HepG2 (cell line): ENCODE results near the gene RANBP2. TPM values are rescaled to one million over a fixed set of nuclear protein-coding genes. Genes with fewer than 3 reads are reported as not detected.

Source experiments
- AHR ChIP-seq: IDR thresholded peaks from 2 replicates; pipeline ENCODE4 v1.6.1; 2018; ENCODE audit warnings: missing genetic modification reagents, missing compliant biosample characterization
- CCAR2 ChIP-seq: fragments of 200-400 bp; formaldehyde crosslinking; optimal IDR thresholded peaks from 2 replicates; pipeline ENCODE3; 2018; ENCODE audit warnings: low read depth, mild to moderate bottlenecking, low read length, moderate library complexity
- EEA1 ChIP-seq: sonication (generic); formaldehyde crosslinking; IDR thresholded peaks from 2 replicates; pipeline ENCODE4 v1.5.1; 2020; ENCODE audit warnings: mild to moderate bottlenecking, missing genetic modification reagents, borderline replicate concordance
- EP300 ChIP-seq, 3 experiments: sonication (generic) in 1 of 3; formaldehyde crosslinking in 1 of 3; IDR thresholded peaks; 2 replicates each; pipeline versions ENCODE4 v1.5.1 to v1.6.1; 2011 to 2020; ENCODE audit warnings: low read depth in 2 of 3, low read length in 2 of 3, borderline replicate concordance in 1 of 3, improper control_type of control experiment in 1 of 3, mild to moderate bottlenecking in 1 of 3, missing genetic modification reagents in 1 of 3, moderate library complexity in 1 of 3
- HNRNPK ChIP-seq: fragments of 200-400 bp; formaldehyde crosslinking; IDR thresholded peaks from 2 replicates; pipeline ENCODE4 v1.6.1; 2018; ENCODE audit warnings: low read length, low read depth, moderate library complexity, mild to moderate bottlenecking; ENCODE audit not compliant: poor library complexity, severe bottlenecking
- KLF11 ChIP-seq: IDR thresholded peaks from 2 replicates; pipeline ENCODE4 v1.6.1; 2016; ENCODE audit warnings: missing compliant biosample characterization
- LCORL ChIP-seq, 2 experiments: fragments of 450-650 bp in 1 of 2; sonication (generic) in 1 of 2; formaldehyde crosslinking in 1 of 2; IDR thresholded peaks; 2 replicates each; pipeline versions ENCODE4 v1.5.0 to v1.6.1; 2017 to 2020; ENCODE audit warnings: antibody characterized with exemption in 1 of 2, missing genetic modification reagents in 1 of 2
- MBNL3 ChIP-seq: fragments of 250-450 bp; sonication (Bioruptor Pico); conservative IDR thresholded peaks from 2 replicates; pipeline ENCODE4 v1.8.0; 2022; ENCODE audit warnings: mild to moderate bottlenecking, inconsistent platforms
- NCOA2 ChIP-seq: sonication (generic); formaldehyde crosslinking; IDR thresholded peaks from 2 replicates; pipeline ENCODE4 v1.8.0; 2022; ENCODE audit warnings: inconsistent platforms
- SMAD3 ChIP-seq: sonication (generic); formaldehyde crosslinking; IDR thresholded peaks from 2 replicates; pipeline ENCODE4 v1.4.0; 2020; ENCODE audit warnings: missing genetic modification reagents
- SMAD9 ChIP-seq: sonication (generic); formaldehyde crosslinking; IDR thresholded peaks from 2 replicates; pipeline ENCODE4 v1.5.1; 2020; ENCODE audit warnings: mild to moderate bottlenecking, missing genetic modification reagents
- SNAPC2 ChIP-seq: sonication (generic); formaldehyde crosslinking; IDR thresholded peaks from 2 replicates; pipeline ENCODE4 v1.8.1; 2022; ENCODE audit warnings: mild to moderate bottlenecking, missing genetic modification reagents
- SOX5 ChIP-seq: IDR thresholded peaks from 2 replicates; pipeline ENCODE4 v1.6.1; 2016; ENCODE audit warnings: borderline replicate concordance
- SRSF9 ChIP-seq: fragments of 200-400 bp; formaldehyde crosslinking; IDR thresholded peaks from 2 replicates; pipeline ENCODE4 v1.6.1; 2018; ENCODE audit warnings: borderline replicate concordance, mild to moderate bottlenecking, low read depth, low read length; ENCODE audit not compliant: insufficient read depth, poor library complexity, severe bottlenecking
- TFDP2 ChIP-seq: sonication (generic); formaldehyde crosslinking; IDR thresholded peaks from 2 replicates; pipeline ENCODE4 v1.4.0; 2020; ENCODE audit warnings: missing genetic modification reagents
- ZMYM4 ChIP-seq: sonication (generic); formaldehyde crosslinking; IDR thresholded peaks from 2 replicates; pipeline ENCODE4 v1.8.1; 2023; ENCODE audit warnings: mild to moderate bottlenecking, missing genetic modification reagents
- ZNF234 ChIP-seq: sonication (generic); formaldehyde crosslinking; conservative IDR thresholded peaks from 2 replicates; pipeline ENCODE4 v1.5.1; 2020; ENCODE audit warnings: mild to moderate bottlenecking, missing genetic modification reagents
- ZNF292 ChIP-seq: sonication (generic); formaldehyde crosslinking; IDR thresholded peaks from 2 replicates; pipeline ENCODE4 v1.8.1; 2022; ENCODE audit warnings: mild to moderate bottlenecking, low read depth, missing genetic modification reagents, borderline replicate concordance
- ZNF441 ChIP-seq: sonication (generic); formaldehyde crosslinking; IDR thresholded peaks from 2 replicates; pipeline ENCODE4 v1.7.0; 2021; ENCODE audit warnings: missing genetic modification reagents, borderline replicate concordance
- ZNF570 ChIP-seq: sonication (generic); formaldehyde crosslinking; IDR thresholded peaks from 2 replicates; pipeline ENCODE4 v1.4.0; 2020; ENCODE audit warnings: mild to moderate bottlenecking, missing genetic modification reagents, borderline replicate concordance
- ZNF883 ChIP-seq: sonication (generic); formaldehyde crosslinking; IDR thresholded peaks from 2 replicates; pipeline ENCODE4 v1.5.1; 2020; ENCODE audit warnings: mild to moderate bottlenecking, missing genetic modification reagents; ENCODE audit errors: not compliant biosample characterization
- polyA plus RNA-seq, 8 experiments: library from polyadenylated mRNA; depleted of rRNA in 3 of 8; stranded (reverse) in 7 of 8; unstranded in 1 of 8; fragments of >200 nt; fragmentation: Illumina TruSeq in 4 of 8; extraction: Trizol in 4 of 8; gene quantifications; 2 replicates each; pipeline versions ENCODE4 v1.2.1 to v1.2.3, GENCODE V29; 2011 to 2016; ENCODE audit warnings: low read depth in 4 of 8, missing spikeins in 1 of 8, mixed read lengths in 1 of 8; ENCODE audit not compliant: insufficient read depth in 1 of 8
- total RNA-seq, 5 experiments: library from RNA; depleted of rRNA; stranded (reverse); fragments of >200 nt; fragmentation: Illumina TruSeq; extraction: Trizol; gene quantifications; 2 replicates each; pipeline ENCODE4 v1.2.3, GENCODE V29; 2016; ENCODE audit warnings: low read depth in 1 of 5
- TF ChIP-seq, protein P1 (sequence below): sonication (generic); formaldehyde crosslinking; IDR thresholded peaks from 2 replicates; pipeline ENCODE4 v1.8.1; 2022; ENCODE audit warnings: low read depth, mild to moderate bottlenecking, missing genetic modification reagents
- TF ChIP-seq, protein P2 (sequence below): sonication (generic); formaldehyde crosslinking; IDR thresholded peaks from 2 replicates; pipeline ENCODE4 v1.8.0; 2022; ENCODE audit warnings: mild to moderate bottlenecking, missing genetic modification reagents, borderline replicate concordance

The RANBP2 gene
- total and polyA plus RNA-seq, 2 of the 13 experiments (the other 11 are each of a cell fraction or from before 2014, with no cell fraction given) = 12.2 to 87.0 TPM

GRCh38 chr2:108719149-108720044, at the start of gene RANBP2 (continued):
- TF ChIP-seq, protein P1, sequence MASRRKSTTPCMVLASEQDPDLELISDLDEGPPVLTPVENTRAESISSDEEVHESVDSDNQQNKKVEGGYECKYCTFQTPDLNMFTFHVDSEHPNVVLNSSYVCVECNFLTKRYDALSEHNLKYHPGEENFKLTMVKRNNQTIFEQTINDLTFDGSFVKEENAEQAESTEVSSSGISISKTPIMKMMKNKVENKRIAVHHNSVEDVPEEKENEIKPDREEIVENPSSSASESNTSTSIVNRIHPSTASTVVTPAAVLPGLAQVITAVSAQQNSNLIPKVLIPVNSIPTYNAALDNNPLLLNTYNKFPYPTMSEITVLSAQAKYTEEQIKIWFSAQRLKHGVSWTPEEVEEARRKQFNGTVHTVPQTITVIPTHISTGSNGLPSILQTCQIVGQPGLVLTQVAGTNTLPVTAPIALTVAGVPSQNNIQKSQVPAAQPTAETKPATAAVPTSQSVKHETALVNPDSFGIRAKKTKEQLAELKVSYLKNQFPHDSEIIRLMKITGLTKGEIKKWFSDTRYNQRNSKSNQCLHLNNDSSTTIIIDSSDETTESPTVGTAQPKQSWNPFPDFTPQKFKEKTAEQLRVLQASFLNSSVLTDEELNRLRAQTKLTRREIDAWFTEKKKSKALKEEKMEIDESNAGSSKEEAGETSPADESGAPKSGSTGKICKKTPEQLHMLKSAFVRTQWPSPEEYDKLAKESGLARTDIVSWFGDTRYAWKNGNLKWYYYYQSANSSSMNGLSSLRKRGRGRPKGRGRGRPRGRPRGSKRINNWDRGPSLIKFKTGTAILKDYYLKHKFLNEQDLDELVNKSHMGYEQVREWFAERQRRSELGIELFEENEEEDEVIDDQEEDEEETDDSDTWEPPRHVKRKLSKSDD (CRISPR knock-in tag) = peak; percentile 100
- no peak for TF ChIP-seq CCAR2
- TF ChIP-seq KLF11 (CRISPR knock-in tag) = peak; percentile 95
- no peak; the same call in 1 of the 2 replicates for TF ChIP-seq ZNF570 (CRISPR knock-in tag)
- TF ChIP-seq LCORL (IDR thresholded peaks at IDR 0.05) = no peak
- peak; percentile 88 for TF ChIP-seq LCORL (CRISPR knock-in tag; IDR thresholded peaks at IDR 0.05)
- no peak for TF ChIP-seq MBNL3 (CRISPR knock-in tag)
- TF ChIP-seq HNRNPK = peak; percentile 46
- no peak for TF ChIP-seq SRSF9
- peak; percentile 75 for TF ChIP-seq SMAD3 (CRISPR knock-in tag)
- TF ChIP-seq ZNF292 (CRISPR knock-in tag) = peak; percentile 99
- peak; percentile 82 for TF ChIP-seq SOX5 (CRISPR knock-in tag)
- TF ChIP-seq, protein P2, sequence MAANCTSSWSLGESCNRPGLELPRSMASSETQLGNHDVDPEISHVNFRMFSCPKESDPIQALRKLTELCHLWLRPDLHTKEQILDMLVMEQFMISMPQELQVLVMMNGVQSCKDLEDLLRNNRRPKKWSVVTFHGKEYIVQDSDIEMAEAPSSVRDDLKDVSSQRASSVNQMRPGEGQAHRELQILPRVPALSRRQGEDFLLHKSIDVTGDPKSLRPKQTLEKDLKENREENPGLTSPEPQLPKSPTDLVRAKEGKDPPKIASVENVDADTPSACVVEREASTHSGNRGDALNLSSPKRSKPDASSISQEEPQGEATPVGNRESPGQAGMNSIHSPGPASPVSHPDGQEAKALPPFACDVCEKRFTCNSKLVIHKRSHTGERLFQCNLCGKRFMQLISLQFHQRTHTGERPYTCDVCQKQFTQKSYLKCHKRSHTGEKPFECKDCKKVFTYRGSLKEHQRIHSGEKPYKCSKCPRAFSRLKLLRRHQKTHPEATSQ (CRISPR knock-in tag) = peak; percentile 92
- TF ChIP-seq AHR = peak; percentile 98
- peak; percentile 98; the same call in 1 of the 2 replicates for TF ChIP-seq ZNF234 (CRISPR knock-in tag)
- TF ChIP-seq NCOA2 (CRISPR knock-in tag) = peak; percentile 78
- peak; percentile 96 for TF ChIP-seq ZNF883
- peak; percentile 92 for TF ChIP-seq SNAPC2 (CRISPR knock-in tag)
- TF ChIP-seq ZMYM4 (CRISPR knock-in tag) = peak; percentile 99
- peak; percentile 83 for TF ChIP-seq TFDP2
- peak; percentile 98 for TF ChIP-seq EEA1 (CRISPR knock-in tag)
- TF ChIP-seq ZNF441 (CRISPR knock-in tag) = no peak; the same call in 1 of the 2 replicates
- TF ChIP-seq SMAD9 (CRISPR knock-in tag) = peak; percentile 94; the same call in 1 of the 2 replicates
- TF ChIP-seq EP300 (IDR thresholded peaks at IDR 0.05; ENCODE audit: low read depth in 2 of 2, low read length in 2 of 2) = peak in 1 of 2 experiments; percentile 42; a peak in 1 of 4 replicates
- peak; percentile 66 for TF ChIP-seq EP300 (CRISPR knock-in tag; IDR thresholded peaks at IDR 0.05; ENCODE audit: borderline replicate concordance)
